ENCODE measurements around the gene PNMA8A. TPM values are rescaled to one million over a fixed set of nuclear protein-coding genes. Genes with fewer than 3 reads are reported as not detected.

PNMA8A gene
- total RNA-seq, 1 experiment from 2014 or later: not detected

- Histone ChIP-seq H3K27ac (ENCODE audit: low read depth, low read length) (no peak within 1 kb of the TSS), H3K4me3 (replicated peaks in 1 of 2; ENCODE audit: low read depth in 1 of 2, low read length in 2 of 2) (no peak within 1 kb of the TSS), H2AFZ (ENCODE audit: low read depth, low read length, poor library complexity, severe bottlenecking) (no peak within 1 kb of the TSS), H3K9me3 (ENCODE audit: control insufficient read depth in 1 of 2, insufficient read depth in 1 of 2, low read depth in 1 of 2, low read length in 2 of 2) (no peaks in the 10 kb centered on the region), H4K20me1 (ENCODE audit: insufficient read depth) (no peaks in the 10 kb centered on the region), H3K27me3 (ENCODE audit: insufficient read depth, low read length) (no peaks in the 10 kb centered on the region), H3K4me1 (ENCODE audit: control insufficient read depth in 1 of 2, insufficient read depth in 2 of 2, low read length in 2 of 2) (no peaks in the 10 kb centered on the region), H3K9me2 (ENCODE audit: insufficient read depth) (no peaks in the 10 kb centered on the region), H3K9ac (ENCODE audit: low read length) (no peak within 1 kb of the TSS), H3K4me2 (ENCODE audit: low read length) (no peak within 1 kb of the TSS), H3K36me3 (ENCODE audit: control insufficient read depth in 1 of 2, insufficient read depth in 2 of 2, low read length in 2 of 2) (no peaks in the 10 kb centered on the region), H3K79me2 (ENCODE audit: insufficient read depth, low read length) (no peaks in the 10 kb centered on the region)
- TF ChIP-seq FOSL1 (IDR thresholded peaks at IDR 0.05; ENCODE audit: low read depth) (no peak), EZH2 (IDR thresholded peaks at IDR 0.05) (no peak), EGR1 (IDR thresholded peaks at IDR 0.05; ENCODE audit: low read depth) (no peak), ELF1 (IDR thresholded peaks at IDR 0.05; ENCODE audit: borderline replicate concordance, low read depth) (no peak), YY1 (IDR thresholded peaks at IDR 0.05; ENCODE audit: extremely low read depth, insufficient replicate concordance, low read depth, low read length) (no peak), ZBTB33 (IDR thresholded peaks at IDR 0.05; ENCODE audit: extremely low read depth, insufficient replicate concordance, low read length) (no peak), RAD21 (IDR thresholded peaks at IDR 0.05; ENCODE audit: low read depth) (no peak), CEBPB (IDR thresholded peaks at IDR 0.05; ENCODE audit: low read depth) (no peak), REST (IDR thresholded peaks at IDR 0.05; ENCODE audit: low read depth) (no peak), CBX3 (IDR thresholded peaks at IDR 0.05; ENCODE audit: low read depth) (no peak), CTCF (IDR thresholded peaks at IDR 0.05 in 2 of 3, conservative IDR thresholded peaks at IDR 0.05 in 1 of 3; ENCODE audit: borderline replicate concordance in 1 of 3, insufficient read depth in 1 of 3, low read depth in 2 of 3, low read length in 2 of 3) (no peak), TCF7L2 (IDR thresholded peaks at IDR 0.05; ENCODE audit: borderline replicate concordance, extremely low read depth, insufficient read depth, insufficient read length) (no peak), POLR2AphosphoS5 (IDR thresholded peaks at IDR 0.05; ENCODE audit: low read depth, low read length) (no peak), ZNF274 (IDR thresholded peaks at IDR 0.05; ENCODE audit: low read depth, low read length) (no peak), SRF (IDR thresholded peaks at IDR 0.05; ENCODE audit: low read depth) (no peak), SP1 (IDR thresholded peaks at IDR 0.05; ENCODE audit: low read depth) (no peak), ZFX (IDR thresholded peaks at IDR 0.05) (no peak), POLR2A (IDR thresholded peaks at IDR 0.05; ENCODE audit: borderline replicate concordance, extremely low read depth, insufficient read depth, insufficient read length) (no peak), MAX (IDR thresholded peaks at IDR 0.05) (no peak)
- no TSS peak for BruUV-seq (replicated peaks)
- ChIA-PET RAD21 (ENCODE audit: low non-redundant PET in 1 of 2, low total read pairs in 2 of 2, uncharacterized antibody in 2 of 2, unreplicated experiment in 2 of 2) (no interaction called here), CTCF (no interaction called here), POLR2A (no interaction called here)
- no peak for DNase-seq (ENCODE audit: low read depth, low spot score)
- intact Hi-C loops (cut with micrococcal nuclease): no loop called here
- ATAC-seq: peak; percentile 42; the same call in 1 of the 2 replicates
Observed at GRCh38 chr19:46428239-46429135, 42.9 kb downstream of the PNMA8A start, which contains the start of gene PNMA8C. TSS of gene PNMA8C (minus strand) at chr19:46428936. CDS start at chr19:46428359, 577 bp downstream.
